HFF-Myc (cell line): ENCODE data around the gene WNK2.

Source experiments
- DNase-seq: peaks from one replicate; pipeline ENCODE4 v3.0.0-alpha.2; 2011; ENCODE audit warnings: low read depth; ENCODE audit errors: extremely low read depth
- H3K4me3 ChIP-seq: replicated peaks from 2 replicates; pipeline ENCODE4 v1.5.1; 2011; ENCODE audit warnings: low read depth, mild to moderate bottlenecking, control low read depth, low read length
- CTCF ChIP-seq: IDR thresholded peaks from 2 replicates; pipeline ENCODE4 v1.5.1; 2012; ENCODE audit warnings: mild to moderate bottlenecking, low read depth, low read length, control low read depth; ENCODE audit errors: missing control alignments

The WNK2 gene

GRCh38 chr9:93183663-93184431 lies at the start of gene WNK2:
Gene WNK2, plus strand, starts transcription at chr9:93184139. Its CDS starts 791 bp downstream, at chr9:93184930.
- TF ChIP-seq CTCF = no peak
- H3K4me3 ChIP-seq = no peak within 1 kb of the TSS
- DNase-seq = no peak

DNA sequence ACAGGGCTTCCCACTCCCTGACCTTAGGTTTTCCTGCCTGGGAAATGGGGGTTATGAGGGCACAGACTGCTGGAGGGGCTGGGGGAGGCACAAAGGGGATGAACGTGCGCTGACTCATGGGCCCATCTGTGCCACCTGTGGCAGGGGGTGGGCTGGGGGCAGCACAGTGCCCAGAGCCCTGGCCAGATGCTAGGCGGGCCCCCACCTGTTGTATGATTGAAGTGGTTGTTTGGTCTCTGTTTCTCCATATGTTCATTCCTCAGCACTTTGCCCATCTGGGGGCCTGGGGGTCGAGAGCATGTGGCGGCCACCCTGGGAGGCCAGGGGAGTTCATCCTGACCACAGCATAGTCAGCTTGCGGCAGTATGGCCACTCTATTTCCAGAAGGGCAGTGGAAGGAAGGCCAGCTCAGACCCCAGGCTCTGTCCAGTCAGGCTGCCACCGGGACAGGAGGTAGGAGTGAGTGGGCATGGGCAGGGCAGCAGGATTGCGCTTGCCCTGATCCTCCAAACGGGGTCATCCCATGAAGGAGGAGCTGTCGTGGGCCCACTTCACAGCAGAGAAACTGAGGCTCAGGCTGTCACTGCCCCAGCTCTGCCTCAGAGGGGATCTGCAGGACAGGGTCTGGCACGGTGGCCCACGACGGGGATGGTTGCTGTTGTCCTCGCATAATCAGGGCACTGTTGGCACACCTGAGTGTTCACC lies 49.0 kb upstream of the WNK2 start:
- peak overlapping the region; percentile 71 for H3K4me3 ChIP-seq
- no peak for TF ChIP-seq CTCF
- no peak for DNase-seq

- TF ChIP-seq CTCF = no peak
- DNase-seq = no peak
- H3K4me3 ChIP-seq = no peak overlapping the region
These were observed 47.9 kb upstream of the WNK2 start for GRCh38 chr9:93136011-93136440.

- TF ChIP-seq CTCF = no peak
- H3K4me3 ChIP-seq = no peak overlapping the region
- DNase-seq = no peak
These were observed 46.6 kb upstream of the WNK2 start for GRCh38 chr9:93137362-93137761.

DNA sequence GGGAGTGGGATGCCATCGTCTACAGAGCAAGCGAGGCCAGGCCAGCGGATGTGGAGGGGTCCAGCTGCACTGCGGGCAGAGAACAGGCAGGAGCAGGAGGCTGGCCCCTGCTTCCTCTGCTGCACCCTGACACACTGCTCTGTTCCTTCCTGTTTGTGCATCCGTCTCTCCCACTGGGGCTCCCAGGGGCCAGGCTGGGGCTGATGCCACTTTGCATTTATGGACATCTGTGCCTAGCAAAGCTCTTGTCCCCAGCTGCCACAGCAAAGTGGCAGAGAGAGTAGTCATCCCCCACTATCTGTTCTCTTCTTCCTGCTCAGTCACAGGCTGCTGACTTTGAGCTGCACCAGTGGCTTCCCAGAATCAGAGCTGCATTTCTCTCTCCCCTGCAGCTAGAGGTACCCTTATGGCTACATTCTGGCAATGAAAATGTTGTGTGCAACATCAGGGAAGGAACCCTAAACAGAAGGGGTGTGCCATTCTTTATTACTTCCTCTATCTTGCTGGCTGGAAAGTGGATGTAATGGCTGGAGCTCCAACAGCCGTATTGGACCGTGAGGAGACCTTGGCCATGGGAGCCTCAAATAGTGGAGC lies 45.7 kb upstream of the WNK2 start:
- no peak for TF ChIP-seq CTCF
- no peak for DNase-seq
- no peak overlapping the region for H3K4me3 ChIP-seq

DNA sequence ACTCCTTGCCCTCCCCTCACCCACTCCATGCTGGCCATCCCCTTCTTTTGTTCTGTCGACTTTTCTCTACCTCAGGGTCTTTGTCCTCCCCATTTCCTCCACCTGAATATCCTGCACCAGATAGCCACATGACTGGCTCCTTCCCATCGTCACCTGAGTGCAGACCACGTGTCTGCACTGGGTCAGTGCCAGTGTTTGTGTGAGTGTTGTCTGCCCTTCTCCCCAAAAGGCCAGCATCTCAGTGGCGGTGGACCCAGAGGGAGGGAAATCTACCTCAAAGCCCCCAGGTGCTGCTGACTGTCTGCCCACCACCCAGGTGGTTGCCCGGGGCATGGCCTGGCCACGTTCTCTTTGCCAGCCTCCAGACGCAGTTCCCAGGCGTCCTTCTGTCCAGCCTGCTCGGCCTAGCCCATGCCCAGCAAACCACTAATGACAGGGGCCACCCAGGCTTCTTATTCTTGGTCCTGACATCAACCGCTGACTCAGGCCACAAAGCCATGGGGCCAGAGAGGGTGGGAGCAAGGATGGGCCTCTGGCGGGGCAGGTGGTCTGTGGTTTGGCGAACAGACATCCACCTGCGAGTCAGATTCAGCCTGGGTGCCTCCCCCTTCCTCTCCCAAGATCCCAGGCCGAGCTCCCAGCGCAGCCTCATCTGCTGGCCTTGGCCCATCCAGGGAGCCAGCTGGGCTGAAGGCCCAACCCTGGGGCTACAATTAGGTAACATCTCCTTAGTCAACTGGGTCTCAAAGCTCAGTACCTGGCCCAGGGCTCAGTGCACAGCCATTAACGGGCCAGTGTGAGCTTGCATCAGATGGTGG lies 44.4 kb upstream of the WNK2 start:
- H3K4me3 ChIP-seq = no peak overlapping the region
- DNase-seq = no peak
- no peak for TF ChIP-seq CTCF
